Mucosa of stomach (tissue), 1 donor: ENCODE measurements around the gene LIN7C.

ENCODE experiments used
- H3K27me3 ChIP-seq: one replicate; pipeline ENCODE4 v1.7.0; 2013; ENCODE audit warnings: mild to moderate bottlenecking, low read length; ENCODE audit not compliant: control insufficient read depth, insufficient read depth
- H3K36me3 ChIP-seq: one replicate; pipeline ENCODE4 v1.7.0; 2013; ENCODE audit warnings: low read length; ENCODE audit not compliant: control insufficient read depth, insufficient read depth
- H3K4me1 ChIP-seq: one replicate; pipeline ENCODE4 v1.7.0; 2013; ENCODE audit warnings: mild to moderate bottlenecking, low read length; ENCODE audit not compliant: control insufficient read depth, insufficient read depth
- H3K4me3 ChIP-seq: one replicate; pipeline ENCODE4 v1.7.0; 2013; ENCODE audit warnings: low read length
- H3K9ac ChIP-seq: one replicate; pipeline ENCODE4 v1.7.0; 2013; ENCODE audit warnings: mild to moderate bottlenecking, low read length, moderate library complexity
- H3K9me3 ChIP-seq: one replicate; pipeline ENCODE4 v1.7.0; 2013; ENCODE audit warnings: mild to moderate bottlenecking, low read length, moderate library complexity; ENCODE audit not compliant: control insufficient read depth
- donor health status: Pancreatic carcinoma.

LIN7C gene

GRCh38 chr11:27467181-27467913, 39.2 kb downstream of the LIN7C start:
- H3K9ac ChIP-seq: no peak overlapping the region
- no peaks in the 10 kb centered on the region for H3K27me3 ChIP-seq
- H3K36me3 ChIP-seq: no peaks in the 10 kb centered on the region
- H3K9me3 ChIP-seq: no peaks in the 10 kb centered on the region
- H3K4me3 ChIP-seq: no peak overlapping the region
- H3K4me1 ChIP-seq: peaks cover 21% of the 10 kb centered on the region

GRCh38 chr11:27466363-27466762, 40.2 kb downstream of the LIN7C start:
- Histone ChIP-seq H3K9ac (no peak overlapping the region), H3K4me3 (no peak overlapping the region), H3K36me3 (no peaks in the 10 kb centered on the region), H3K27me3 (no peaks in the 10 kb centered on the region), H3K9me3 (no peaks in the 10 kb centered on the region), H3K4me1 (peaks cover 21% of the 10 kb centered on the region)

GRCh38 chr11:27465629-27466028, 40.9 kb downstream of the LIN7C start:
- Histone ChIP-seq H3K4me3 (no peak overlapping the region), H3K36me3 (no peaks in the 10 kb centered on the region), H3K9me3 (no peaks in the 10 kb centered on the region), H3K4me1 (peaks cover 23% of the 10 kb centered on the region), H3K9ac (no peak overlapping the region), H3K27me3 (no peaks in the 10 kb centered on the region)

GRCh38 chr11:27464909-27465308, 41.7 kb downstream of the LIN7C start:
- Histone ChIP-seq H3K9ac (no peak overlapping the region), H3K4me1 (peaks cover 30% of the 10 kb centered on the region), H3K36me3 (no peaks in the 10 kb centered on the region), H3K9me3 (no peaks in the 10 kb centered on the region), H3K4me3 (no peak overlapping the region), H3K27me3 (no peaks in the 10 kb centered on the region)

- Histone ChIP-seq H3K4me3 (no peak overlapping the region), H3K4me1 (peaks cover 32% of the 10 kb centered on the region)
These were observed 42.3 kb downstream of the LIN7C start for GRCh38 chr11:27464289-27464696.

GRCh38 chr11:27462543-27462942, 44.0 kb downstream of the LIN7C start:
- Histone ChIP-seq H3K4me3 (no peak overlapping the region), H3K4me1 (peaks cover 21% of the 10 kb centered on the region), H3K9me3 (no peaks in the 10 kb centered on the region), H3K27me3 (no peaks in the 10 kb centered on the region), H3K36me3 (no peaks in the 10 kb centered on the region), H3K9ac (no peak overlapping the region)

More at GRCh38 chr11:27464289-27464696, 42.3 kb downstream of the LIN7C start:
- Histone ChIP-seq H3K9ac (no peak overlapping the region), H3K9me3 (no peaks in the 10 kb centered on the region), H3K27me3 (no peaks in the 10 kb centered on the region), H3K36me3 (no peaks in the 10 kb centered on the region)

GRCh38 chr11:27460158-27460978, 46.2 kb downstream of the LIN7C start:
- Histone ChIP-seq H3K4me1 (peaks cover 28% of the 10 kb centered on the region), H3K36me3 (no peaks in the 10 kb centered on the region), H3K9ac (no peak overlapping the region), H3K27me3 (no peaks in the 10 kb centered on the region), H3K4me3 (no peak overlapping the region), H3K9me3 (no peaks in the 10 kb centered on the region)

GRCh38 chr11:27459191-27459590, 47.4 kb downstream of the LIN7C start:
- Histone ChIP-seq H3K27me3 (no peaks in the 10 kb centered on the region), H3K4me1 (peaks cover 32% of the 10 kb centered on the region), H3K36me3 (no peaks in the 10 kb centered on the region), H3K4me3 (no peak overlapping the region), H3K9ac (no peak overlapping the region), H3K9me3 (no peaks in the 10 kb centered on the region)

- Histone ChIP-seq H3K27me3 (no peaks in the 10 kb centered on the region), H3K36me3 (no peaks in the 10 kb centered on the region), H3K9ac (no peak overlapping the region), H3K4me1 (peaks cover 29% of the 10 kb centered on the region), H3K4me3 (no peak overlapping the region), H3K9me3 (no peaks in the 10 kb centered on the region)
These were observed 48.4 kb downstream of the LIN7C start for GRCh38 chr11:27458182-27458581.

- peaks cover 29% of the 10 kb centered on the region for H3K4me1 ChIP-seq
- H3K27me3 ChIP-seq: no peaks in the 10 kb centered on the region
- no peaks in the 10 kb centered on the region for H3K36me3 ChIP-seq
- no peak overlapping the region for H3K9ac ChIP-seq
- H3K4me3 ChIP-seq: no peak overlapping the region
- no peaks in the 10 kb centered on the region for H3K9me3 ChIP-seq
These were observed 49.7 kb downstream of the LIN7C start for GRCh38 chr11:27456795-27457329.

- Histone ChIP-seq H3K9me3 (no peaks in the 10 kb centered on the region), H3K4me1 (peaks cover 29% of the 10 kb centered on the region), H3K4me3 (no peak overlapping the region), H3K9ac (no peak overlapping the region), H3K36me3 (no peaks in the 10 kb centered on the region), H3K27me3 (no peaks in the 10 kb centered on the region)
These were observed 50.3 kb downstream of the LIN7C start for GRCh38 chr11:27456140-27456794.

- H3K27me3 ChIP-seq: no peaks in the 10 kb centered on the region
- H3K9ac ChIP-seq: no peak overlapping the region
- no peak overlapping the region for H3K4me3 ChIP-seq
- no peaks in the 10 kb centered on the region for H3K36me3 ChIP-seq
- no peaks in the 10 kb centered on the region for H3K9me3 ChIP-seq
- peaks cover 28% of the 10 kb centered on the region for H3K4me1 ChIP-seq
These were observed 50.9 kb downstream of the LIN7C start for GRCh38 chr11:27455667-27456066.
